Measurements from ENCODE around the gene PIGU. TPM values are rescaled to one million over a fixed set of nuclear protein-coding genes. Genes with fewer than 3 reads are reported as not detected.

The PIGU gene
- total RNA-seq, 4 donors from 2014 or later: 9.5 to 17.5 (median 12.5) TPM

GRCh38 chr20:34654207-34654744, 22.6 kb downstream of the PIGU start:
- no peak for DNase-seq
- no peaks in the 10 kb centered on the region for H3K36me3 ChIP-seq
- H3K9me3 ChIP-seq: no peaks in the 10 kb centered on the region
- H3K4me1 ChIP-seq: no peaks in the 10 kb centered on the region
- no peak overlapping the region for H3K27ac ChIP-seq
- no peaks in the 10 kb centered on the region for H3K27me3 ChIP-seq
- no peak for TF ChIP-seq POLR2A (IDR thresholded peaks at IDR 0.05)
- TF ChIP-seq CTCF (IDR thresholded peaks at IDR 0.05): no peak
- intact Hi-C loops (cut with DNase I; ENCODE audit: low total_unique reads): no loop called here
- H3K4me3 ChIP-seq: no peak overlapping the region

- no peaks in the 10 kb centered on the region for H3K27me3 ChIP-seq
Measured at GRCh38 chr20:34651200-34651599, 25.7 kb downstream of the PIGU start.

GRCh38 chr20:34647737-34648136, 29.2 kb downstream of the PIGU start:
- H3K27me3 ChIP-seq: no peaks in the 10 kb centered on the region
- intact Hi-C loops (cut with DNase I; ENCODE audit: low total_unique reads): no loop called here
- H3K4me1 ChIP-seq: no peaks in the 10 kb centered on the region
- DNase-seq: no peak
- H3K4me3 ChIP-seq: no peak overlapping the region
- no peaks in the 10 kb centered on the region for H3K9me3 ChIP-seq
- no peaks in the 10 kb centered on the region for H3K36me3 ChIP-seq
- no peak for TF ChIP-seq CTCF (IDR thresholded peaks at IDR 0.05)
- H3K27ac ChIP-seq: no peak overlapping the region

More at GRCh38 chr20:34651200-34651599, 25.7 kb downstream of the PIGU start:
- no peaks in the 10 kb centered on the region for H3K36me3 ChIP-seq
- H3K9me3 ChIP-seq: no peaks in the 10 kb centered on the region
- intact Hi-C loops (cut with DNase I; ENCODE audit: low total_unique reads): no loop called here
- no peak for DNase-seq
- TF ChIP-seq POLR2A (IDR thresholded peaks at IDR 0.05) (no peak), CTCF (IDR thresholded peaks at IDR 0.05) (no peak)
- no peaks in the 10 kb centered on the region for H3K4me1 ChIP-seq
- H3K27ac ChIP-seq: no peak overlapping the region
- no peak overlapping the region for H3K4me3 ChIP-seq

- H3K27ac ChIP-seq: no peak overlapping the region
- H3K9me3 ChIP-seq: no peaks in the 10 kb centered on the region
- DNase-seq: no peak
- no peak for TF ChIP-seq CTCF (IDR thresholded peaks at IDR 0.05)
- TF ChIP-seq POLR2A (IDR thresholded peaks at IDR 0.05): no peak
- H3K36me3 ChIP-seq: no peaks in the 10 kb centered on the region
- no peaks in the 10 kb centered on the region for H3K27me3 ChIP-seq
- no peak overlapping the region for H3K4me3 ChIP-seq
- H3K4me1 ChIP-seq: no peaks in the 10 kb centered on the region
- intact Hi-C loops (cut with DNase I; ENCODE audit: low total_unique reads): no loop called here
Measured at GRCh38 chr20:34644951-34645350, 31.9 kb downstream of the PIGU start.

- H3K4me3 ChIP-seq: no peak overlapping the region
- H3K36me3 ChIP-seq: no peaks in the 10 kb centered on the region
- no peaks in the 10 kb centered on the region for H3K27me3 ChIP-seq
- TF ChIP-seq POLR2A (IDR thresholded peaks at IDR 0.05) (no peak), CTCF (IDR thresholded peaks at IDR 0.05) (no peak)
- no peak overlapping the region for H3K27ac ChIP-seq
- no peaks in the 10 kb centered on the region for H3K9me3 ChIP-seq
- no peaks in the 10 kb centered on the region for H3K4me1 ChIP-seq
- intact Hi-C loops (cut with DNase I; ENCODE audit: low total_unique reads): no loop called here
- DNase-seq: no peak
Measured at GRCh38 chr20:34644345-34644744, 32.5 kb downstream of the PIGU start.
